Large intestine (tissue), 3 donors: ENCODE results near the gene DCAF15. TPM values are rescaled to one million over a fixed set of nuclear protein-coding genes. Genes with fewer than 3 reads are reported as not detected.
"Not testable (repeated sequence)": the region's sequence is repeated elsewhere in the genome, so short reads cannot be mapped to it uniquely, and the experiment has no call there.

Source experiments
- DNase-seq, 2 donors: peaks; one replicate each; pipeline versions ENCODE4 v3.0.0 to v3.0.0-alpha.2; 2013
- H3K27ac ChIP-seq: one replicate; pipeline ENCODE4 v1.5.1; 2013; ENCODE audit warnings: low read length
- H3K27me3 ChIP-seq: 2 replicates; pipeline ENCODE4 v1.6.1; 2013; ENCODE audit warnings: low read length; ENCODE audit not compliant: control insufficient read depth, insufficient read depth
- H3K36me3 ChIP-seq: 2 replicates; pipeline ENCODE4 v1.6.1; 2013; ENCODE audit warnings: low read length; ENCODE audit not compliant: control insufficient read depth, insufficient read depth
- H3K4me1 ChIP-seq: one replicate; pipeline ENCODE4 v1.6.1; 2013; ENCODE audit warnings: low read length; ENCODE audit not compliant: control insufficient read depth, insufficient read depth
- H3K4me3 ChIP-seq: one replicate; pipeline ENCODE4 v1.5.1; 2013; ENCODE audit warnings: low read length
- H3K9me3 ChIP-seq: one replicate; pipeline ENCODE4 v1.6.1; 2013; ENCODE audit warnings: mild to moderate bottlenecking, low read depth, low read length, moderate library complexity; ENCODE audit not compliant: control insufficient read depth
- WGBS: methylation state at CpG from one replicate; pipeline ENCODE4 v1.1.5; 2013; ENCODE audit warnings: low lambda C conversion rate; ENCODE audit not compliant: insufficient coverage; 5-methylcytosine and 5-hydroxymethylcytosine counted together
- polyA plus RNA-seq: library from polyadenylated mRNA; unstranded; fragments of 120-200 nt; gene quantifications from one replicate; pipeline ENCODE4 v1.2.1, GENCODE V29; 2013

DCAF15 gene
- polyA plus RNA-seq, 1 donor = 26.8 TPM

- Histone ChIP-seq H3K4me1 (no peaks in the 10 kb centered on the region), H3K27ac (no peak overlapping the region), H3K4me3 (no peak overlapping the region), H3K27me3 (no peaks in the 10 kb centered on the region), H3K9me3 (peaks cover 10% of the 10 kb centered on the region), H3K36me3 (peaks cover 67% of the 10 kb centered on the region)
- DNase-seq = no peak
- WGBS = 100% methylated on average over 2 of the region's 14 CpGs
These were observed 34.4 kb upstream of the DCAF15 start for GRCh38 chr19:13917888-13918406.

DNA sequence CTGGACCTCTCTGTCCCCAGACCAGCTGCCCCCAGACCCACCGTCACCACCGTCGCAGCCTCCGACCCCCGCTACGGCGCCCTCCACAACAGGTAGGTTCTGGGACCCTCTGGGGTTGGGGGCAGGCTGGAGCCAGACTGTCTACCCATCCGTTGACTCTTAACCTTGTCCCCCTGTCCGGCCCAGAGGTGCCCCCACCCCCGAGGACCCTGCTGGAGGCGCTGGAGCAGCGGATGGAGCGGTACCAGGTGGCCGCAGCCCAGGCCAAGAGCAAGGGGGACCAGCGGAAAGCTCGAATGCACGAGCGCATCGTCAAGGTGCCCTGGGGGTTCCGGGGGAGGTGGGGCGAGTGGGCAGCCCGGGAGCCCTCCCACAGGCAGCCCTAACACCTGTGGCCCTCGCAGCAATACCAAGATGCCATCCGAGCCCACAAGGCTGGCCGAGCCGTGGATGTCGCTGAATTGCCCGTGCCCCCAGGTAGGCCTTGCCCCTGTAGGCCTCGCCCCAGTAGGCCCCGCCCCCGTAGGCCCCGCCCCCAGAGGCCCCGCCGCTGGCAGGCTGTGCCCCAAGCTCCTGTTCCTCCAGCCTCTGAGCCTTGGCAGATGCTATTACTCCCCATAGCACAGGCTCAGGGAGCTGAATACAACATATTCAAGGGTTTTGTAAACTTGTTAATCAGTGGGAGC is 33.4 kb upstream of the DCAF15 start:
- Histone ChIP-seq H3K27me3 (no peaks in the 10 kb centered on the region), H3K4me3 (no peak overlapping the region), H3K4me1 (no peaks in the 10 kb centered on the region), H3K9me3 (peaks cover 10% of the 10 kb centered on the region), H3K27ac (no peak overlapping the region), H3K36me3 (peaks cover 67% of the 10 kb centered on the region)
- DNase-seq = no peak
- no CpG with 5 or more reads among the region's 34 CpGs for whole genome bisulfite sequencing

- Histone ChIP-seq H3K27me3 (no peaks in the 10 kb centered on the region), H3K4me3 (no peak overlapping the region), H3K9me3 (peaks cover 10% of the 10 kb centered on the region), H3K27ac (no peak overlapping the region), H3K36me3 (peaks cover 68% of the 10 kb centered on the region), H3K4me1 (no peaks in the 10 kb centered on the region)
- no CpG with 5 or more reads among the region's 11 CpGs for WGBS
- no peak for DNase-seq
These were observed 31.8 kb upstream of the DCAF15 start for GRCh38 chr19:13920524-13920923.

GRCh38 chr19:13920940-13921747 is 31.2 kb upstream of the DCAF15 start:
- WGBS = no CpG with 5 or more reads among the region's 2 CpGs
- Histone ChIP-seq H3K27ac (no peak overlapping the region), H3K36me3 (peaks cover 66% of the 10 kb centered on the region), H3K4me1 (no peaks in the 10 kb centered on the region), H3K4me3 (no peak overlapping the region), H3K27me3 (no peaks in the 10 kb centered on the region), H3K9me3 (peaks cover 10% of the 10 kb centered on the region)
- DNase-seq = no peak

DNA sequence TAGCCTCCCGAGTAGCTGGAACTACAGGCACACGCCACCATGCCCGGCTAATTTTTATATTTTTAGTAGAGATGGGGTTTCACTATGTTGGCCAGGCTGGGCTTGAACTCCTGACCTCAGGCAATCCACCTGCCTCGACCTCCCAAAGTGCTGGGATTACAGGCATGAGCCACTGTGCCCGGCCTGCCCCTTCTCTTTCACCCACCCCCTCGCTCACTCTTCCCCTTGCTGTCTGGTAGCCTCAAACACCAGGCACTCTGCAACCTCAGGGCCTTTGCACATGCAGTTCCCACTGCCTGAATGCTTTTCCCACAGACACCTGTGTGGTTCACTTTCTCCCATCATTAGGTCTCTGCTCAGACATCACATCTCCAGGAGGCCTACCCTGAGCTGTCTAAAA is 30.2 kb upstream of the DCAF15 start:
- not testable (repeated sequence) for H3K27ac ChIP-seq, DNase-seq, H3K4me1 ChIP-seq, H3K27me3 ChIP-seq, H3K9me3 ChIP-seq, H3K4me3 ChIP-seq
- no CpG with 5 or more reads among the region's 6 CpGs for WGBS
- H3K36me3 ChIP-seq = peaks cover 75% of the 10 kb centered on the region

DNA sequence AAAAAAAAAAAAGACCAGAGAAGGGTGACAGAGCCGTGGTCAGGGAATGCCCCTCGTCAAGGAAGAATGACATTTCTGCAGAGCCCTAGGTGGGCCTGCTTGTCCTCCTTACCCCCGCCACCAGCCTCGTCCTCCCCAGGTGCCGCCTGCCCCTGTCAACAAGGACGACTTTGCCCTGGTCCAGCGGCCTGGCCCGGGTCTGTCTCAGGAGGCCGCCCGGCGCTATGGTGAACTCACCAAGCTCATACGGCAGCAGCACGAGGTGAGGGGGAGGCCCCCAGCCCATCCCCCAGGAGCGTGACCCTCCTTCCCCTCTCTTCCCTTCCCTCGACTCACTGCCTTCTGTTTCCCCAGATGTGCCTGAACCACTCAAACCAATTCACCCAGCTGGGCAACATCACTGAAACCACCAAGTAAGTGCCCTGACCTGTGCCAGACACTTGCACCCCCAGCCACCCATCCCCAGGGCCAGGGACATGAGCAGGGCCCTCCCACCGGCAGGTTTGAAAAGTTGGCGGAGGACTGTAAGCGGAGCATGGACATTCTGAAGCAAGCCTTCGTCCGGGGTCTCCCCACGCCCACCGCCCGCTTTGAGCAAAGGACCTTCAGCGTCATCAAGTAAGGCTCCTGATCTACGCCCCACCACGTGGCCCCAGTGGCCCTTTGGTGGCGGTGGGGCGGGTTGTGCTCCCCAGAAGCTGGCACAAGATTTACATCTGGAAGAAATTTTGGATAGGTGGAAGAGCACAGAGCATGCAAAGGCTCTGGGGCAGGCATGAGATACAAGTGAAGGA is 28.9 kb upstream of the DCAF15 start:
- no CpG with 5 or more reads among the region's 28 CpGs for WGBS
- Histone ChIP-seq H3K4me1 (no peaks in the 10 kb centered on the region), H3K27ac (no peak overlapping the region), H3K9me3 (peaks cover 10% of the 10 kb centered on the region), H3K27me3 (no peaks in the 10 kb centered on the region), H3K4me3 (no peak overlapping the region), H3K36me3 (peaks cover 80% of the 10 kb centered on the region)
- no peak for DNase-seq

GRCh38 chr19:13926010-13926409 is 26.3 kb upstream of the DCAF15 start:
- Histone ChIP-seq H3K27me3 (no peaks in the 10 kb centered on the region), H3K27ac (no peak overlapping the region), H3K4me3 (no peak overlapping the region), H3K36me3 (peaks cover 70% of the 10 kb centered on the region), H3K4me1 (no peaks in the 10 kb centered on the region), H3K9me3 (peaks cover under 1% of the 10 kb centered on the region)
- no CpG with 5 or more reads among the region's 4 CpGs for WGBS
- no peak for DNase-seq

DNA sequence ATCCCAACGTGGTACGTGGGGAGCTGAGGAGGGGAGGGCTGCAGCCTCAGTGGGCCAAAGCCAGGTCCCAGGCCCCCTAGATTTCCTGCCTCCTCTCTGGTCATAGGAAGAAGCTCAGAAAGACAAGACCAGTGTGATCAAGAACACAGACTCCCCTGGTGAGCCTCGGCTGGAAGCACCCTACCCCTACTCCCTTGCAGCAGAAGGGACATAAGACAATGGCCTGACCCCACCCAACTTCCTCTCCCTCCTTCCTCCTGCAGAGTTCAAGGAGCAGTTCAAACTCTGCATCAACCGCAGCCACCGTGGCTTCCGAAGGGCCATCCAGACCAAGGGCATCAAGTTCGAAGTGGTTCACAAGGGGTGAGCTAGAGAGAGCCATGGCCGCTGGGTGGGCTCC is 25.6 kb upstream of the DCAF15 start:
- Histone ChIP-seq H3K36me3 (peaks cover 65% of the 10 kb centered on the region), H3K27ac (no peak overlapping the region)
- no CpG with 5 or more reads among the region's 8 CpGs for WGBS

GRCh38 chr19:13929340-13929739 is 23.0 kb upstream of the DCAF15 start:
- no peak for DNase-seq
- Histone ChIP-seq H3K36me3 (peaks cover 48% of the 10 kb centered on the region), H3K4me1 (no peaks in the 10 kb centered on the region), H3K9me3 (no peaks in the 10 kb centered on the region), H3K27ac (no peak overlapping the region), H3K27me3 (no peaks in the 10 kb centered on the region), H3K4me3 (no peak overlapping the region)
- WGBS = no CpG with 5 or more reads among the region's 12 CpGs

More for the DNA sequence above, 25.6 kb upstream of the DCAF15 start:
- no peaks in the 10 kb centered on the region for H3K4me1 ChIP-seq
- DNase-seq = no peak
- no peaks in the 10 kb centered on the region for H3K9me3 ChIP-seq
- no peak overlapping the region for H3K4me3 ChIP-seq
- no peaks in the 10 kb centered on the region for H3K27me3 ChIP-seq

DNA sequence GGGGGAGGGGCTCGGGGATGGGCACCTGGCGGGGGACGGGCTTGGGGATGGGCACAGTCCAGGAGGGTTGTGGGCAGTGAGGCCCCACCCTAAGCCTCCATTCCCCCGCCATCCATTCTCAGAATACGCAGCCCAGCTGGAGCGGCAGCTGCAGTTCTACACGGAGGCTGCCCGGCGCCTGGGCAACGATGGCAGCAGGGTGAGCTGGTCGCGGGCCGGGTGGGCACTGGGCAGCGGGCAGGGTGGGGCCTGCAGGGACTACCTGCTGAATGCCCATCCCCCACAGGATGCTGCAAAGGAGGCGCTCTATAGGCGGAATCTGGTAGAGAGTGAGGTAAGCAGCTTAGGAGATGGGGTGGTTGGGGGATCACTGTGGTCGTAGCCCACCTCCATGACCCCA is 22.4 kb upstream of the DCAF15 start:
- DNase-seq = no peak
- Histone ChIP-seq H3K36me3 (peaks cover 43% of the 10 kb centered on the region), H3K4me1 (no peaks in the 10 kb centered on the region), H3K27ac (no peak overlapping the region), H3K27me3 (peaks cover 2% of the 10 kb centered on the region), H3K9me3 (no peaks in the 10 kb centered on the region), H3K4me3 (no peak overlapping the region)
- no CpG with 5 or more reads among the region's 17 CpGs for WGBS
